GM12878 (cell line): Measurements from ENCODE around the gene H2AZ2.

Experiments
- KDM1A ChIP-seq: fragments of 200-600 bp; sonication (generic); IDR thresholded peaks from 2 replicates; pipeline ENCODE4 v1.6.1; 2016; ENCODE audit warnings: borderline replicate concordance
- POLR2A ChIP-seq: IDR thresholded peaks from 2 replicates; pipeline ENCODE4 v1.6.1; 2011; ENCODE audit warnings: low read depth, mild to moderate bottlenecking, low read length
- TF ChIP-seq, protein P1 (sequence below), 3 experiments: IDR thresholded peaks in 2 of 3; conservative IDR thresholded peaks in 1 of 3; 2 replicates each; pipeline ENCODE4 v1.5.1; 2011; ENCODE audit warnings: low read depth in 3 of 3, low read length in 3 of 3, mild to moderate bottlenecking in 3 of 3, control low read depth in 2 of 3, moderate library complexity in 2 of 3, inconsistent platforms in 1 of 3, mixed read lengths in 1 of 3; ENCODE audit not compliant: control insufficient read depth in 2 of 3, insufficient read depth in 1 of 3; ENCODE audit errors: extremely low read depth in 1 of 3
- TF ChIP-seq, protein P2 (sequence below): fragments of 450-650 bp; IDR thresholded peaks from 2 replicates; pipeline ENCODE4 v1.6.1; 2016; ENCODE audit warnings: mild to moderate bottlenecking

DNA sequence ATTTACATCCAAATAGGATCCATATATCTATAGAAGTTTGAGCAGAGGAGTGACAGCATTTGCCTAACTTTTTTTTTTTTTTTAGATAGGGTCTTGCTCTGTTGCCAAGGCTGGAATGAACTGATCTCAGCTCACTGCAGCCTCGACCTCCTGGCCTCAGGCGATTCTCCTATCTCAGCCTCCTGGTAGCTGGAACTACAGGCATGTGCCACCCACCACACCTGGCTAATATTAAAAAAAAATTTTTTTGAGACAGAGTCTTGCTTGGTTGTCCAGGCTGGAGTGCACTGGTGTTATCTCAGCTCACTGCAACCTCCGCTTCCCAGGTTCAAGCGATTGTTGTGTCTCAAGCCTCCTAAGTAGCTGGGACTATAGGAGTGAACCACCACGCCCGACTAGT is 36.3 kb downstream of the H2AZ2 start:
- TF ChIP-seq KDM1A: no peak
- TF ChIP-seq POLR2A: no peak
- TF ChIP-seq, protein P1, sequence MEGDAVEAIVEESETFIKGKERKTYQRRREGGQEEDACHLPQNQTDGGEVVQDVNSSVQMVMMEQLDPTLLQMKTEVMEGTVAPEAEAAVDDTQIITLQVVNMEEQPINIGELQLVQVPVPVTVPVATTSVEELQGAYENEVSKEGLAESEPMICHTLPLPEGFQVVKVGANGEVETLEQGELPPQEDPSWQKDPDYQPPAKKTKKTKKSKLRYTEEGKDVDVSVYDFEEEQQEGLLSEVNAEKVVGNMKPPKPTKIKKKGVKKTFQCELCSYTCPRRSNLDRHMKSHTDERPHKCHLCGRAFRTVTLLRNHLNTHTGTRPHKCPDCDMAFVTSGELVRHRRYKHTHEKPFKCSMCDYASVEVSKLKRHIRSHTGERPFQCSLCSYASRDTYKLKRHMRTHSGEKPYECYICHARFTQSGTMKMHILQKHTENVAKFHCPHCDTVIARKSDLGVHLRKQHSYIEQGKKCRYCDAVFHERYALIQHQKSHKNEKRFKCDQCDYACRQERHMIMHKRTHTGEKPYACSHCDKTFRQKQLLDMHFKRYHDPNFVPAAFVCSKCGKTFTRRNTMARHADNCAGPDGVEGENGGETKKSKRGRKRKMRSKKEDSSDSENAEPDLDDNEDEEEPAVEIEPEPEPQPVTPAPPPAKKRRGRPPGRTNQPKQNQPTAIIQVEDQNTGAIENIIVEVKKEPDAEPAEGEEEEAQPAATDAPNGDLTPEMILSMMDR (IDR thresholded peaks at IDR 0.05 in 2 of 3, conservative IDR thresholded peaks at IDR 0.05 in 1 of 3; ENCODE audit: control insufficient read depth in 2 of 3, extremely low read depth in 1 of 3, insufficient read depth in 1 of 3, low read depth in 3 of 3, low read length in 3 of 3): no peak
- TF ChIP-seq, protein P2, sequence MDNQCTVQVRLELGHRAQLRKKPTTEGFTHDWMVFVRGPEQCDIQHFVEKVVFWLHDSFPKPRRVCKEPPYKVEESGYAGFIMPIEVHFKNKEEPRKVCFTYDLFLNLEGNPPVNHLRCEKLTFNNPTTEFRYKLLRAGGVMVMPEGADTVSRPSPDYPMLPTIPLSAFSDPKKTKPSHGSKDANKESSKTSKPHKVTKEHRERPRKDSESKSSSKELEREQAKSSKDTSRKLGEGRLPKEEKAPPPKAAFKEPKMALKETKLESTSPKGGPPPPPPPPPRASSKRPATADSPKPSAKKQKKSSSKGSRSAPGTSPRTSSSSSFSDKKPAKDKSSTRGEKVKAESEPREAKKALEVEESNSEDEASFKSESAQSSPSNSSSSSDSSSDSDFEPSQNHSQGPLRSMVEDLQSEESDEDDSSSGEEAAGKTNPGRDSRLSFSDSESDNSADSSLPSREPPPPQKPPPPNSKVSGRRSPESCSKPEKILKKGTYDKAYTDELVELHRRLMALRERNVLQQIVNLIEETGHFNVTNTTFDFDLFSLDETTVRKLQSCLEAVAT: no peak
